OCI-LY3 (cell line): ENCODE measurements around the gene LRBA.

Experiments used
- CTCF ChIP-seq: fragments of 200-600, 300-600 bp; sonication (generic); IDR thresholded peaks from 2 replicates; pipeline ENCODE4 v1.5.1; 2014; ENCODE audit warnings: antibody characterized with exemption, low read length, low read depth
- EZH2phosphoT487 ChIP-seq: fragments of 200-600 bp; shearing (Covaris generic); IDR thresholded peaks from 2 replicates; pipeline ENCODE4 v1.6.1; 2018; ENCODE audit warnings: antibody characterized with exemption, mixed run types, low read depth

- TF ChIP-seq CTCF (peak; percentile 86), EZH2phosphoT487 (no peak)
These were observed 54.3 kb downstream of the LRBA start for GRCh38 chr4:150960818-150961217.
